SU-DHL-6 (cell line): ENCODE measurements around the gene GIMAP5.

Experiments
- H2AFZ ChIP-seq: fragments of 200-600 bp; sonication (generic); 2 replicates; pipeline ENCODE4 v1.6.1; 2014; ENCODE audit warnings: low read depth, mild to moderate bottlenecking, moderate library complexity, mixed read lengths, antibody characterized with exemption, low read length; ENCODE audit not compliant: severe bottlenecking
- H3F3A ChIP-seq: fragments of 200-600 bp; shearing (Covaris generic); 2 replicates; pipeline ENCODE4 v1.6.0; 2016; ENCODE audit warnings: antibody characterized with exemption, mild to moderate bottlenecking; ENCODE audit not compliant: insufficient read depth
- H3K27ac ChIP-seq: fragments of 200-600 bp; sonication (generic); 2 replicates; pipeline ENCODE4 v1.5.1; 2016; ENCODE audit warnings: low read depth, mild to moderate bottlenecking, low read length, moderate library complexity, mixed read lengths
- H3K27me3 ChIP-seq: fragments of 200-600 bp; sonication (generic), shearing (Covaris generic); 2 replicates; pipeline ENCODE4 v1.6.0; 2014; ENCODE audit warnings: mild to moderate bottlenecking, low read length
- H3K36me3 ChIP-seq: fragments of 200-600 bp; sonication (generic); 2 replicates; pipeline ENCODE4 v1.6.1; 2014; ENCODE audit warnings: mild to moderate bottlenecking, low read length, mixed read lengths
- H3K4me2 ChIP-seq: fragments of 300-600, 200-600 bp; shearing (Covaris generic), sonication (generic); 2 replicates; pipeline ENCODE4 v1.6.0; 2014; ENCODE audit warnings: low read length, low read depth, mild to moderate bottlenecking; ENCODE audit not compliant: poor library complexity, severe bottlenecking
- H3K4me3 ChIP-seq: fragments of 200-600 bp; sonication (generic); 2 replicates; pipeline ENCODE4 v1.5.1; 2014; ENCODE audit warnings: antibody characterized with exemption, low read length, mild to moderate bottlenecking, mixed read lengths; ENCODE audit not compliant: insufficient read depth, poor library complexity, severe bottlenecking
- H3K79me2 ChIP-seq: fragments of 200-600 bp; sonication (generic); 2 replicates; pipeline ENCODE4 v1.6.1; 2014; ENCODE audit warnings: mild to moderate bottlenecking, low read length, moderate library complexity; ENCODE audit not compliant: insufficient read depth
- H3K9ac ChIP-seq: fragments of 200-600 bp; sonication (generic); 2 replicates; pipeline ENCODE4 v1.7.0; 2014; ENCODE audit warnings: mild to moderate bottlenecking, low read length
- H3K9me2 ChIP-seq: fragments of 200-600 bp; sonication (generic); replicated peaks from 2 replicates; pipeline ENCODE4 v1.6.1; 2014; ENCODE audit warnings: low read length; ENCODE audit not compliant: insufficient read depth
- H3K9me3 ChIP-seq: fragments of 200-600 bp; sonication (generic); 2 replicates; pipeline ENCODE4 v1.6.1; 2014; ENCODE audit warnings: low read length, mixed read lengths; ENCODE audit not compliant: insufficient read depth
- H4K20me1 ChIP-seq: fragments of 200-600 bp; sonication (generic); 2 replicates; pipeline ENCODE4 v1.6.1; 2014; ENCODE audit warnings: low read depth, mild to moderate bottlenecking, antibody characterized with exemption, low read length, moderate library complexity, mixed read lengths
- EZH2phosphoT487 ChIP-seq: fragments of 200-600 bp; sonication (generic), shearing (Covaris generic); conservative IDR thresholded peaks from 2 replicates; pipeline ENCODE4 v1.6.1; 2018; ENCODE audit warnings: mild to moderate bottlenecking, antibody characterized with exemption, low read length, moderate library complexity, mixed read lengths
- TF ChIP-seq, protein P1 (sequence below): fragments of 200-600 bp; sonication (generic); IDR thresholded peaks from one replicate; pipeline ENCODE4 v1.5.1; 2017; ENCODE audit warnings: antibody characterized with exemption, mild to moderate bottlenecking, low read length, moderate library complexity; ENCODE audit not compliant: insufficient read depth, poor library complexity, severe bottlenecking

Gene GIMAP5

DNA sequence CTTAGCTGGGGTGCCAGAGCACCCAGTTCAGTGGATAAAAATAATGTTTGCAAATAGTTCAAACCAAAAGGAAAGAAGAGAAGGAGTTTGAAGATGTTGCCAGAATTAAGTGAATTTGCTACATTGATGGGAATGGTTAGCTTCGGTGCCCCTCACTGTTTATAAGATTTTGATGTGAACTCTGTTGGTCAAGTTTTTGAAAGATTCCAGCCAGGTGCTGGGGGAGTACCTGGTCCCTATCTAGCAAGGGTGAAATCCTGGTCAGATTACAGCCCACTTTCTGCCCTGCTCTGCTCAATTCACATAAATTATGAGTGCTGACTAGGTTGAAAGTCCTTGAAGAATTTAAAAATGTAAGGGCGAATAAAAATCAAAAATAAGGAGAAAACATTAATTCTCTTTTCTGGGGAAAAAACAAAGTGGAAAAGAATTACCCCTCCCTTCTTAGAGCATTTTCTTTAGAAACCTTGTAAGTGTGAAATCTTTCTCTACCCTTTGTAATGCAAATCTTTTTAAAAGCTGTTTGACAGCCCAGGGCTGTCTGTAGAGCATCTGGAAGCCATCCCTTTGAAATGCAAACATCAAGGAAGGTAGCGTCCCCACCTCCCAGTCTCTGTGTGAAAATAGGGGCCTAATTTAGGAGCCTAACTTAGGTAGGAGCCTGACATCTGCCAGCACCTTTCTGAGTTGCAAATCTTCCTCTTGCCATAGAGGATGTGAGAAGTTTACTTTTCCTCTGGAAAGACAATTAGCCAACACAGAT is 1.4 kb upstream of the GIMAP5 start:
- Histone ChIP-seq H3K9me3 (no peaks in the 10 kb centered on the region), H3K4me2 (no peak overlapping the region), H3K36me3 (no peaks in the 10 kb centered on the region), H3K27me3 (no peaks in the 10 kb centered on the region), H3K79me2 (no peaks in the 10 kb centered on the region), H4K20me1 (no peaks in the 10 kb centered on the region), H3K9ac (no peak overlapping the region), H3F3A (no peaks in the 10 kb centered on the region), H3K27ac (no peak overlapping the region), H3K4me3 (no peak overlapping the region), H3K9me2 (no peaks in the 10 kb centered on the region), H2AFZ (no peak overlapping the region)
- TF ChIP-seq EZH2phosphoT487 = no peak
- TF ChIP-seq, protein P1, sequence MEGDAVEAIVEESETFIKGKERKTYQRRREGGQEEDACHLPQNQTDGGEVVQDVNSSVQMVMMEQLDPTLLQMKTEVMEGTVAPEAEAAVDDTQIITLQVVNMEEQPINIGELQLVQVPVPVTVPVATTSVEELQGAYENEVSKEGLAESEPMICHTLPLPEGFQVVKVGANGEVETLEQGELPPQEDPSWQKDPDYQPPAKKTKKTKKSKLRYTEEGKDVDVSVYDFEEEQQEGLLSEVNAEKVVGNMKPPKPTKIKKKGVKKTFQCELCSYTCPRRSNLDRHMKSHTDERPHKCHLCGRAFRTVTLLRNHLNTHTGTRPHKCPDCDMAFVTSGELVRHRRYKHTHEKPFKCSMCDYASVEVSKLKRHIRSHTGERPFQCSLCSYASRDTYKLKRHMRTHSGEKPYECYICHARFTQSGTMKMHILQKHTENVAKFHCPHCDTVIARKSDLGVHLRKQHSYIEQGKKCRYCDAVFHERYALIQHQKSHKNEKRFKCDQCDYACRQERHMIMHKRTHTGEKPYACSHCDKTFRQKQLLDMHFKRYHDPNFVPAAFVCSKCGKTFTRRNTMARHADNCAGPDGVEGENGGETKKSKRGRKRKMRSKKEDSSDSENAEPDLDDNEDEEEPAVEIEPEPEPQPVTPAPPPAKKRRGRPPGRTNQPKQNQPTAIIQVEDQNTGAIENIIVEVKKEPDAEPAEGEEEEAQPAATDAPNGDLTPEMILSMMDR = no peak

DNA sequence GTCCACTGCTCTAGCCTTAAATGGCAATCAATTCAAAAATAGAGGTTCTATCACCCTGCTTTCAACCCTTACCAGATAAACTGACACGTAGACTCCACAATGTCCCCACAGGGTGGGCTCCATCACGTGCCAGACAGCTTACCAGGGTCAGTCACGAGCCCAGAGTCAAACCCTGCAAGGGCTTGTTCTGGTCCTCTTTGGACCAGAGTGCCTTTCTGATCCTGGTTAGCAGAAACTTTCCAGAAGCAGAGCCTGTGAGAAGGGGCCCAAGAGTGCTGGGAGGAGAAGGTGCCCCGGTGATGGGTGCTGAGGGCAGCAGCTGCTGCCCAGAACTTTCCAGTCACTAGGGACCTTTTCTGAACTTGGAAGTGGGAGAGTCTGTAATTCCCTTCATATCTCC is 354 bp upstream of the GIMAP5 start:
- Histone ChIP-seq H3F3A (no peaks in the 10 kb centered on the region), H3K4me3 (no peak overlapping the region), H3K79me2 (no peaks in the 10 kb centered on the region), H3K27me3 (no peaks in the 10 kb centered on the region), H3K9ac (no peak overlapping the region), H3K9me2 (no peaks in the 10 kb centered on the region), H3K36me3 (no peaks in the 10 kb centered on the region), H3K27ac (no peak overlapping the region), H3K9me3 (no peaks in the 10 kb centered on the region), H2AFZ (no peak overlapping the region), H4K20me1 (no peaks in the 10 kb centered on the region), H3K4me2 (no peak overlapping the region)
- TF ChIP-seq, protein P1 = no peak
- no peak for TF ChIP-seq EZH2phosphoT487

DNA sequence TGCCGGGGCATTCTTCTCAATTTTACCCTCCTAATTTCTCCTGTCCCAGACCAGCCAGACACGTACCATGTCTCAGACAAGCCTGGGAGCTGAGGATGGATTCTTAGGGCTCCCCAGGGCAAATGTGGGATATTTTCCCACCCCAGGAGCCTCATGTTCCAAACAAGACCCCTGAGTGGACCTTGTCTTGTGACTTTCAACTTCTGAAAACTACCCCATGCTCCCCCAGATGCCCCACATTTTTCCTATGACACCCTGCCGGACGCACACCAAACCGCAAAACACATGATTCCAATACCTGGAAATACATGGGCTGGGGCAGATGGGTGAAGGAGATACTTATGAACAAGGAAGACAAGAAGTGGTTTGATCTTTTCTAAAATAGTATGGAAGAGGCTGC is 874 bp downstream of the GIMAP5 start:
- no peak overlapping the region for H3K4me3 ChIP-seq
- H3K79me2 ChIP-seq = no peaks in the 10 kb centered on the region
- H3K27me3 ChIP-seq = no peaks in the 10 kb centered on the region
- TF ChIP-seq, protein P1 = no peak
- no peak for TF ChIP-seq EZH2phosphoT487
- no peak overlapping the region for H3K9ac ChIP-seq
- H4K20me1 ChIP-seq = no peaks in the 10 kb centered on the region
- H3F3A ChIP-seq = no peaks in the 10 kb centered on the region
- H3K27ac ChIP-seq = no peak overlapping the region
- H3K4me2 ChIP-seq = no peak overlapping the region
- no peak overlapping the region for H2AFZ ChIP-seq
- H3K9me3 ChIP-seq = no peaks in the 10 kb centered on the region
- H3K9me2 ChIP-seq = no peaks in the 10 kb centered on the region
- H3K36me3 ChIP-seq = no peaks in the 10 kb centered on the region
